ENCODE results near the gene LRRC57.

- no peak for TF ChIP-seq CTCF (conservative IDR thresholded peaks at IDR 0.05)
- no peak for TF ChIP-seq EZH2 (IDR thresholded peaks at IDR 0.05; ENCODE audit: low read depth)
Measured at GRCh38 chr15:42499858-42500609, 48.6 kb downstream of the LRRC57 start.
